GM21529 (cell line): Measurements from ENCODE around the gene ADAM15.
A peak's percentile ranks its signal among the peaks of the same experiment; 100 is the strongest.

Source experiments
- ATAC-seq: cut with Tn5 transposase; IDR thresholded peaks from one replicate; pipeline ENCODE4 v1.9.1; 2021; ENCODE audit not compliant: unreplicated experiment

ADAM15 gene

DNA sequence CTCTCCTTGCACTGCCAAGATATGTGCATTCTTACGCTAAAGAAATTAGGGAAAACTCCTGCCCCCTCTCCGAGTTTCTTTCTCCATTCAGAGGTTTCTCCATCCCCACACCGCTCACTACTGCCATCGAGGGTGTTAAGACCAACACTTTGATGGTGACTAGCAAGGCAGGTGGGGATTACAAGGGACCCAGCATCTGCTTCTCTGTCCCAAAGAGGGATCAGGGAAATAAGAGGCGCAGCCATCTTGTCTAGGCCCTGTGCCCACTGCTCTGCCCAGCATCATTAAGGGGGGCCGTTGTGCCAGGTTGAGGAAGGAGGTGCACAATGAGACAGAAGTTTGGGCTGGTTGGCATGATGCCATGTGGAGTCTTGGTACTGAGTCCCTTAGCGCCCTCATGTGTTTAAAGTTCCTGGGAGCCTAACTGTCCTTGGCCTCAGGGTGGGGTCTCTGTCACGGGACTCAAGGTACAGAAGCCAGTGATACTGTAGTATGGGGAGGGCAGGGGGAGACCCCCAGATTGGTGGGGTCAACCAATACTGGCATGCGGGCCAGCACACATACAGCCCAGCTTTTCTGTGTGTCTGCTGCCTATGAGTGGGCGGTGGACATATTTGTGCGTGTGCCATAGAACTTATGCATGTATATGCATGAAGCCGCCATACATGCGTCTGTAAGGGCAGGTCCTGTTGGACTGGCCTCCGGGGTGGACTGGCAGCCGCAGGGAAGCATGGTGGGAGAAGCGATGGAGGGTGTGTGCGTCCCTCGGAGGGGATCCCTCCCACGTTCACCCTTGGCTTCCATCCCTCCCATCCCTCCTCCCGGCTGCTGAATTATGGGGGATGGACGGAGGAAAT, 33.0 kb downstream of the ADAM15 start:
- ATAC-seq: peak; percentile 1

DNA sequence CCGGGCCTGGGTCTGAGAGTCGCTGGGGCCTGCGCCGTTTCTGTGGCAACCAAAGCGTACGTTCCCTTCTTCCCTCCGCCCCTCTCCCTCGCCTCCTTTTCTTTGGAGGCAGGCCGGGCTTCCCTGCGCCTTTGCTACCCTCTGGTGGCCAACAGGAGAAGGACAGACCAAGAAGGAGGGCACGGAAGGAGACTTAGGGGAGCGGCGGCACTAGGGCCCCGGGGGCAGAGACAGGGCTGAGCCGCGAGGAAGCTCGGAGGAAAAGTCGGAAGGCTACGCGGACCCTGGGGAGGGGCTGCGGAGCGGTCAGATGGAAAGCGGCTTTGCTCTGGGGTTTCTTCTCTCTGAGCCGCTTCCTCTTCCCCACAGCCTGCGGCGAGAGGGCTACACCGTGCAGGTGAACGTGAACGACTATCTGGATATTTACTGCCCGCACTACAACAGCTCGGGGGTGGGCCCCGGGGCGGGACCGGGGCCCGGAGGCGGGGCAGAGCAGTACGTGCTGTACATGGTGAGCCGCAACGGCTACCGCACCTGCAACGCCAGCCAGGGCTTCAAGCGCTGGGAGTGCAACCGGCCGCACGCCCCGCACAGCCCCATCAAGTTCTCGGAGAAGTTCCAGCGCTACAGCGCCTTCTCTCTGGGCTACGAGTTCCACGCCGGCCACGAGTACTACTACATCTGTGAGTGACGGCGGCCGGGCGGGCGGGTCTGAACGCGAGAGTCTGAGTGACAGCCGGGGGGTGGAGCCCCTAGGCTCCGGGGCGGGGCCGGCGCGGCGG, 33.8 kb downstream of the ADAM15 start:
- ATAC-seq: peak; percentile 71

DNA sequence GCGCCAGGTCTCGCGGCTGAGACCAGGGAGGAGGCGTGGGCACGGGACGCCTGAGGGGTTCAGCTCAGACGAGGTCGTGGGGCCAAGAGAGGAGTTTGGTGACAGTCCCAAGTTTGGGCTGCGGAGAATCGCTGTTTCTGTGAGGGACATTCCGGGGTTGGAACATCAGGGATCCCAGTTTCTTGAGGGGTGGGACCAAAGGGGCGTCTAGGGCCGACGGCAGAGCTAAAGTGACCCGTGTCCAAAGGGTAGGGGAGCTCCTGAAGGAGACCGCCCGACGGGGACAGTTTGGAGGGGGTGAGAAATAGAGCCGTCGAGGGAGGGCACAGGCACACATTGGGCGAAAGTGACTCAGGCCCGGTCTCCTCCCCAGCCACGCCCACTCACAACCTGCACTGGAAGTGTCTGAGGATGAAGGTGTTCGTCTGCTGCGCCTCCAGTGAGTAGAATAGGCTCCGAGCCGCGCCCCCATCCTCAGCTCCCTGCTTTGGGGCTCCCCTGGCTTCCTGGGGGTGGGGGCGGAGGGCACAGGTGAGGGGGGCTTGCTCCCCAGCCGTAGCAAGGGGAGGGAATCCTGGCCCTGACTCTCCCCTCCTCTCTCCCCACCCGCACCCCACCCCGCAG, 34.5 kb downstream of the ADAM15 start:
- ATAC-seq: no peak

DNA sequence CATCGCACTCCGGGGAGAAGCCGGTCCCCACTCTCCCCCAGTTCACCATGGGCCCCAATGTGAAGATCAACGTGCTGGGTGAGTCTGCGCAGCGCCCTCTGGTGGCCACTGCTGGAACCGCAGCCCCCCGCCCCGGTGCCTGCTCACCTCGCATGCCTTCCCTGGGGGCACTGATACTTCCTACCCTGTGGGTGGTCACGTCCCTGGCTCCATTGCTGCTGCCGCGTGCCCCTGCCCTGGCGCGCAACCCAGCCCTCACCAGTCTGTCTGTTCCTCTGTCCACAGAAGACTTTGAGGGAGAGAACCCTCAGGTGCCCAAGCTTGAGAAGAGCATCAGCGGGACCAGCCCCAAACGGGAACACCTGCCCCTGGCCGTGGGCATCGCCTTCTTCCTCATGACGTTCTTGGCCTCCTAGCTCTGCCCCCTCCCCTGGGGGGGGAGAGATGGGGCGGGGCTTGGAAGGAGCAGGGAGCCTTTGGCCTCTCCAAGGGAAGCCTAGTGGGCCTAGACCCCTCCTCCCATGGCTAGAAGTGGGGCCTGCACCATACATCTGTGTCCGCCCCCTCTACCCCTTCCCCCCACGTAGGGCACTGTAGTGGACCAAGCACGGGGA, 35.1 kb downstream of the ADAM15 start:
- ATAC-seq: no peak

DNA sequence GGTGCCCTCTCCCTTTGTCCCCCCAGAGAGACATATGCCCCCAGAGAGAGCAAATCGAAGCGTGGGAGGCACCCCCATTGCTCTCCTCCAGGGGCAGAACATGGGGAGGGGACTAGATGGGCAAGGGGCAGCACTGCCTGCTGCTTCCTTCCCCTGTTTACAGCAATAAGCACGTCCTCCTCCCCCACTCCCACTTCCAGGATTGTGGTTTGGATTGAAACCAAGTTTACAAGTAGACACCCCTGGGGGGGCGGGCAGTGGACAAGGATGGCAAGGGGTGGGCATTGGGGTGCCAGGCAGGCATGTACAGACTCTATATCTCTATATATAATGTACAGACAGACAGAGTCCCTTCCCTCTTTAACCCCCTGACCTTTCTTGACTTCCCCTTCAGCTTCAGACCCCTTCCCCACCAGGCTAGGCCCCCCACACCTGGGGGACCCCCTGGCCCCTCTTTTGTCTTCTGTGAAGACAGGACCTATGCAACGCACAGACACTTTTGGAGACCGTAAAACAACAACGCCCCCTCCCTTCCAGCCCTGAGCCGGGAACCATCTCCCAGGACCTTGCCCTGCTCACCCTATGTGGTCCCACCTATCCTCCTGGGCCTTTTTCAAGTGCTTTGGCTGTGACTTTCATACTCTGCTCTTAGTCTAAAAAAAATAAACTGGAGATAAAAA, 35.9 kb downstream of the ADAM15 start:
- ATAC-seq: no peak

DNA sequence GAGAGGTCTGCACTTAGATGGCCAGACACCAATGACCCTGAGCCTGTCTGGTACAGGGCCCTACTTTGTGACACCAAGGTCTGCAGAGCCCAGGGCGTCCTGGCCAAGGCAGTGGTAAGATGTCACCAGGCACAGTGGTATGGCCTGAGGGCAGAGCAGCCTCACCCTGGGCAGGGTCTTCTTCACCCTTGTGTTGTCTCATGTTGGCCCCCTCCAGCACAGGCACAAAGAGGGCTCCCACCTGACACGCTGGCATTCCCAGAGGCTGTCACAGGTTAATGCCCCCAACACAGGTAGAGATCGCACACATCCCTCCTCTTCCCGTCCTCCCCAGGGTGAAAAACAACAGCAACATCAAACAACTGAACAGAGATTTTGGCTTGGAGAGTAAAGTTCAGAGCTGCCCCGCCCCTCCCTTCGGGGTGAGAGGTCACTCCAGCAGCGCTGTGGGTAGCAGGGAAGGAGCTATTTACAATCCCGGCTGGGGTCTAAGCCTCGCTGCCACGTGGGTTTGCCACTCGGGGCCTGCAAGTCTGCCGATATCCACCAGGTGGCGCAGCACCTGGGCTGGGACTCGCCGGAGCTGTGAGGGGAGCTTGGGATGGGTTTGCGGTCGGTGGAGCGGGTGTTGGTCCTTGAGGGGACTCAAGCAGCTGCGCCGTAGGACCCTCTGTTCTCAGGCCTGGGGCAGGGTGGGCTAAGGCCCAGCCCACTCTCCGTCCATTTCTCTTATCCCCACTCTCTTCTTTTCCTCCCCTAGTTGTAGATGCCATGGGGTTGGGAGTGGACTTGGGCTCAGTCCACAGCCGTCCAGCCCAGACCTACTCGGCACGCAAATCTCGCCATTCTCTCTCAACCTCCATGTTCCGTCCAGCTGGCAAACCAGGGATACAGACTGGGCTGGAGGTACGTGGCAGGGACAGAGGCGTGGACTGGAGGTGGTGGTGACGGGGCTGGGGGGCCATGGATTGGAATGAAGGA, 40.2 kb downstream of the ADAM15 start:
- no peak for ATAC-seq

DNA sequence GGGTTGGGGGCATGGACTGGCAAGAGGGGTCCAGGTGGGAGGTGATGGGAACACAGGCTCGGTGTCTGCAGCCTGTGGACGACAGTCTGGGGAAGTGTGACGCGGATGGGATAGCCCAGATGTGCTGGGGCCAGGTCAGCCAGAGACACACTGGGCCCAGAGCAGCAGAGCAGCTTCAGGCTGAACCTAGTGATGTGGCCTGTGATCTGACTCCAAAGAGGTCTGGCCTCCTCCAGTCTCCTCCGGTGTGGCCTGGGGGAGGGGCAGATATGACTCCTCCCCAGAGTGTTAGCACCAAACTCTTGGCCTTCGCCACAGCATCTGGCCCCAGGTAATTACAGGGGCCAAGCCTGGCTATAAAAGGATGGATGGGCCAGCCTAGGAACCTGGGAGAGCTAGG, 41.0 kb downstream of the ADAM15 start:
- no peak for ATAC-seq

DNA sequence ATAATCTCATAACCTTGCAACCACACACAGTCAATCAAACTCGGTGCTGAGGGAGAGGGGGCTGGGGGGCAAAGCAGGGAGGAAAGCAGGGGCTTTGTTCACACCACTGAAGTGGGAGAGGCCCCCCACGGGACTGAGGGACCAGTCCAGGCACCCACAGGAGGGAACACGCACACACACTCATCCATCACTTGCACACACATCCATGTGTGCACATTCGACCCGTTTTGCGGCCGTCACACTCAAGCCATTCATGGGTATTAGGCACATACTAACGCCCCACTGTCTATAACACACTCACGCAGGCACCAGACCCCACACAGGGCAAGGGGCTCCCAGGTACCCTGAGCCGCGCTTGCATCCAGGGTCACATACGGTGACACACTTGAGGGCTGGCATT, 41.5 kb downstream of the ADAM15 start:
- ATAC-seq: no peak

DNA sequence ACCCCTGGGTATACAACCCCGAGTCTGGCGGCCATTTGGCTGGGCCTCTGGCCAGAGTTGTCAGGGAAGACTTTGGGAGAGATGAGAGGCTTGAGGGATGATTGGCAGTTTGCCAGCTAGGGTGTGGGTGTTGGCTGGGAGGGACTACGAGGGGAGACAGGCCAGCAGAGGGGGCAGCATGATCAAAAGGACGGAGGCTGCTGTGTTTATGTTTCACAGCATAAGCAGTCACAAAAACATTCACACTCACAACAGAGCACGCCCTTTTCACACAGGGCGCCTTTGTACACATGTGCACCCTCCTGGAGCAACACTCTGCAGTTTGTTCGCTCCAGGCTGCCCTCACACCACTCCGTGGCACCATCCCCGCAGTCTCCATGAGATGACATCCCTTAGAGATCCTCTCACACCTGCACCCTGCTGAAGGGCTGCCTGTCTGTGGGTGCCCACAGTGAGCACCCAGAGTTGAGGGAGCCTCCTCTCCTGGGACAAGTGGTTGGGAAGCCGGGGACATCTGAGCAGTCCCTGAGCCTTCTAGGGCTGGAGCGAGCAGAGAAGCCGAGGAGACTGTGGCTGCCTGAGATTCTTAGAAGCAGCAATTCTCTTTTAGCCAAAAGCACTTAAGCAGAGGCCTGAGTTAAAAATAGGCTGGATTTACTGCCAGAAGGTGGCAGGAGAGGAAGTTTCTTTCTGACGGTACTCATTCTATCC, 43.0 kb downstream of the ADAM15 start:
- ATAC-seq: no peak

DNA sequence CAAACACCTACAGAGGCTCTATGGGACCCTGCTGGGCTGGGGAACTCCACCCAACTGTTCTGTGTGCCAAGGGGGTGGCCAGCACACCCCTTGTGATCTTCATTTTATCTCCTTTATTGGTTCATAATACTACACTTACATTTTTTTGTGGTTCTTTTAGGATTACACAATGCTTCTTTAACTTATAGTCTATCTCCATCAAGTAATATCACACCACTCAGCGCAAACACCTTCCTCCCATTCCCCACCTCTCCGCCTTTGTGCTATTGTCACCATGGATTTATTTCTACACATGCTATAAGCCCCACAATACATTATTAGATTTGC, 43.5 kb downstream of the ADAM15 start:
- ATAC-seq: no peak

DNA sequence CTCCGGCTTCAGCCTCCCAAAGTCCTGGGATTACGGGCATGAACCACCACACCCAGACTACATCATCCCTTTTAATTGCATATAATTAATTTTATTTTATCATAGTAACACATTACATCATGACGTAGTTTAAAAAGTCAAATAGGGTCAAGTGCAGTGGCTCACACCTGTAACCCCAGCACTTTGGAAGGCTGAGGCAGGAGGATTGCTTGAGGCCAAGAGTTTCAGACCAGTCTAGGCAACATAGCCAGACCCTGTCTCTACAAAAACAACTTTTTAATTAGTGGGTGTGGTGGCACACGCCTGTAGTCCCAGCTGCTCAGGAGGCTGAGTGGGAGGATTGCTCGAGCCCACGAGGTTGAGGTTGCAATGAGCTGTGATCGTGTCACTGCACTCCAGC, 48.2 kb downstream of the ADAM15 start:
- ATAC-seq: no peak

DNA sequence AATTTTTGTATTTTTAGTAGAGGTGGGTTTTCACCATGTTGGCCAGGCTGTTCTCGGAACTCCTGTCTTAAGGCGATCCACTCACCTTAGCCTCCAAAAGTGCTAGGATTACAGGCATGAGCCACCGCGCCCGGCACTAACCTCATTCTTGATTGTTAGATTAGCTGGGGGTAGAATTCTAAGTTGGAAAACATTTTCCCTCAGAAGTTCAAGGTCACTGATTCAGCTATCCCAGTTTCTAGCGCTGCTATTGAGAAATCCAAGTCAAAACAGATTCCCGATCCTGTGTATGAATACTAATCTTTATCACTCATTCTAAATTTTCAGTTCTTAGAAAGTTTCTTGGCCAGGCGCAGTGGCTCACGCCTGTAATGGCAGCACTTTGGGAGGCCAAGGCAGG, 52.2 kb downstream of the ADAM15 start:
- ATAC-seq: no peak

DNA sequence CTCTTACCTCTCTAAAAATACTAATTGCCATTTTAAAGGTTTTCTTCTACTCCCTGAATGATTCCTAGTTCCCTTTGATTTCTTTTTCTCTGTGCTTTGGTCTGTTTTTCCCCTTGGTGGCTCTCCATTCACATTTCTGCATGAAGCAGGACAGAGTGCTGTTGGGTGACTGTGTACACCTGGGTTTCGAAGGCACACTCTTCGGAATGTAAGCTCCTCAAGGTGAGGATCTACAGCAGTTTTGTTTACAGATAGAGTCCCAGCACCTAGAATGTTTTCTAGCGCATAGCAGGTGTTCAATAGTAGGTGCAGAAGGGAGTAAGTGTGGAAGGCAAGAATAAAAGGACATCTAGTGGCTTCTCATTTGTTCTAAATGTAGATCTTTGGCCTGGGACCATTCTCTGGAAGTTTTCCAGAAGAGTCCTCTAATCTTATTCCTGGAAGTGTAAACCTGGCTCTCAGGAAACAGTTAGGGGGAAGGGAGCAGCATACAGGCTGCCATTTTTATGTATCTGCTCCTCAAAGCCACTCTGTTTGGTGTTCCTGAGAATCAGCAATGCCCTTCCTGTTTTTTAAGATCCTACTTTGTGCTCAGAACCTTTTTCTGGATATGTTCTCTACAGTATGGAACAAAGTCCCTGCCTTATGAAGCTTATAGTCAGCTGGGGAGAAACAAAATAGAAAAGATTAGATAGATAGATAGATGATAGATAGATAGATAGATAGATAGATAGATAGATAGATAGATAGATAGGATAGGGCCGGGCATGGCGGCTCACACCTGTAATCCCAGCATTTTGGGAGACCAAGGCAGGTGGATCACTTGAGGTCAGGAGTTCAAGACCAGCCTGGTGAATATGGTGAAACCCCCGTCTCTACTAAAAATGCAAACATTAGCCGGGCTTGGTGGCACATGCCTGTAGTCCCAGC, 53.8 kb downstream of the ADAM15 start:
- no peak for ATAC-seq

DNA sequence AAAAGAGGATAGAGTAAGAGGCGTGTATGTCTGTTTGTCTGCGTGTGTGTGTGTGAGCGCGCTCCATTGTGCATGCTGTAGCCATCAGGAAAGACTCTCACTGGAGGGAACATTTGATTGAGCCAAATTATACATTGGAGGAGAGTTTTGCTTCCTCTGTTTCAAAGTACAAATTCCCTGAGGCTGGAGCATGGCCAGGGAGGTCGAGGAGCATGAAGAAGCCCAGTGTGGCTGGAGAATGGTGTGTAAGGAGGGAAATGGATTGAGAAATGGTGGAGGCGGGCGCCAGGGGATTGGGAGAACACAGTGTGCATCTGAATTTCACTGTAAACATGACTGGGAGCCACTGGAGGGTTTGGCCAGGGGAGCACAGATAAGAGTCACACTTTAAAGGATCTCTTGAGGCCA, 54.5 kb downstream of the ADAM15 start:
- no peak for ATAC-seq

DNA sequence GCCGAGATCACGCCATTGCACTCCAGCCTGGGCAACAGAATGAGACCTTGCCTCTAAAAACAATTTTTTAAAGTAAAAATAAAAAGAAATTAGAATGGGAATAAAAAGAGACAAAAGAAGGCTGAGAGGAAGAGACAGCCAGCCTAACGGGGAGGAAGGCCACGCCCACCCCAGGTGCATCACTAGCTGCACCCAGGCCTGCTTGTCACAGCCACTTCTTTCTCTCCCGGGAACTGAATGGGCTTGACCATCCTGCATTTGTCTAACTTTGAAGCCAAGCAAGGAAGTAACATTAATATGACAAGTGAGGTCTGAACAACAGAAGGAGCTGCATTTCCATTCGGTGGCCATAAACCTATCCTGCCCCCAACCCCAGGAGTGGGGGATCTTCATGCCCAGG, 55.7 kb downstream of the ADAM15 start:
- no peak for ATAC-seq

DNA sequence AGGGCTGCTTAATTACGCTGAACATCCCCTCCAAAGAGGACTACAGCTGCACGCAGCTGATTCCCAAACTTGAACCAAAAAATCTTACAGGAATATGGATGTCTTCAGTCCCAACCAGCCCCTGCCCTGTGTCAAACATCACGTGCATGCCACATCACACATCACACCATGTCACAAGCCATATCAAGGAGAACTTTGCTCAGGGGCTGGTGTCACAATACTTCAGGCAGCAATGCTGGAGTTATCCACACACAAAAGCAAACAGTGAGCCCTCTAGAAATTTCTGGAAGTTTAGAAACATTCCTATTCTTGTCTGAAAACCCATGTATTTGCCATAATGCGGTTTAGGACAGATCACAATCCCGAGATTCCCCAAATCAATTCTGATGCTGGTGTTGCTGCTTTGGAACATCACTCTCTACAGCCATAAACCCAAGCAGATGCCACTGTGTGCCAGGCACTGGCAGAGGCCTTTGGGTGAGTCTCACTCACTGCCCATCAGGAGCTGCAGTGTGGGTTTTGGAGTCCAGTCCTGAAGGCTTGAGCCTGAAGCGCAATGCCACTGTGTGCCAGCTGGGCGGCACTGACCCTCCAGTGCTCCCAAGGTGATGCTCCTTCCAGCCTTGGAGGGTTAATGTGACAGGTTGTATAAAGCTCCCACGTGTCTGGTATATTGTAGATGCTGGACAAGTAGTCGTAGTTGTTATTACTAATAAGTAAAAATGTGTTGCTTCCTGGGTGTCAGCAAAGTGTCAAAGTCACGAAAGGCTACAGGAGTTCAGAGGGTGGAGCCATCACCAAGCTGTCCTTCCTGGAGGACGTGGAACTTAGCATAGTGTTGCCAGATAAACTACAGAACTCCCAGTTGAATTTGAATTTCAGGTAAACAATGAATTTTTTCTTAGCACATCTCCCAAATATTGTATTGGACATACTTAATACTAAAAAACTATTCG, 56.5 kb downstream of the ADAM15 start:
- no peak for ATAC-seq

DNA sequence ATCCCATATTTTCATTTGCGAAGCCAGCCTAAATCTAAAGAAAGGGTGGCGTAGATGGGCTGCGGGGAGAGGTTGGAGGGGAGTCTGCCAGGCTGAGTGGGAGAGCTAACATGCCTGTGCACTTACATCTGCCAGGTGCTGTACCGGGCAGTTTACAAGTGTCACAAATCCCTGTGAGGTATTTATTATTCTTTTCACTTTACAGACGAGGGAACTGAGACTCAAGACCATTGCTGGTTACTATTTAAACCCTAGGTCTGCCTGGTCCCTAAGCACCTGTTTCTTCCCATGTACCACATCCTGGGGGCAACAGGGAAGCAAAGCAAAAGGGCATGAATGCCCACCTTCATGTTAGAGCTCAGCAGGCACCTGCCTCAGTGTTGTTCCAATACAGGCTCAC, 57.2 kb downstream of the ADAM15 start:
- no peak for ATAC-seq
